Measurements from ENCODE around the gene TRIO.

Gene TRIO

GRCh38 chr5:14366763-14367162, 223.6 kb downstream of the TRIO start:
- Histone ChIP-seq H3K36me3 (ENCODE audit: control insufficient read depth, insufficient read depth, low read length) (peaks cover 42% of the 10 kb centered on the region), H3K27me3 (replicated peaks; ENCODE audit: control insufficient read depth, insufficient read depth, low read length) (no peaks in the 10 kb centered on the region), H3K4me3 (replicated peaks; ENCODE audit: low read depth, low read length) (no peak overlapping the region)
- DNase-seq (ENCODE audit: extremely low read depth, insufficient read length): no peak
- TF ChIP-seq CTCF (IDR thresholded peaks at IDR 0.05; ENCODE audit: insufficient read depth, low read length, poor library complexity, severe bottlenecking): no peak

GRCh38 chr5:14367364-14367763, 224.2 kb downstream of the TRIO start:
- H3K36me3 ChIP-seq (ENCODE audit: control insufficient read depth, insufficient read depth, low read length): peaks cover 40% of the 10 kb centered on the region
- no peaks in the 10 kb centered on the region for H3K27me3 ChIP-seq (replicated peaks; ENCODE audit: control insufficient read depth, insufficient read depth, low read length)
- no peak for TF ChIP-seq CTCF (IDR thresholded peaks at IDR 0.05; ENCODE audit: insufficient read depth, low read length, poor library complexity, severe bottlenecking)
- DNase-seq (ENCODE audit: extremely low read depth, insufficient read length): no peak
- no peak overlapping the region for H3K4me3 ChIP-seq (replicated peaks; ENCODE audit: low read depth, low read length)

- DNase-seq (ENCODE audit: extremely low read depth, insufficient read length): no peak
- Histone ChIP-seq H3K4me3 (replicated peaks; ENCODE audit: low read depth, low read length) (no peak overlapping the region), H3K27me3 (replicated peaks; ENCODE audit: control insufficient read depth, insufficient read depth, low read length) (no peaks in the 10 kb centered on the region), H3K36me3 (ENCODE audit: control insufficient read depth, insufficient read depth, low read length) (peaks cover 43% of the 10 kb centered on the region)
- TF ChIP-seq CTCF (IDR thresholded peaks at IDR 0.05; ENCODE audit: insufficient read depth, low read length, poor library complexity, severe bottlenecking): no peak
These were observed 226.6 kb downstream of the TRIO start for GRCh38 chr5:14369780-14370179.

- H3K36me3 ChIP-seq (ENCODE audit: control insufficient read depth, insufficient read depth, low read length): peaks cover 37% of the 10 kb centered on the region
- DNase-seq (ENCODE audit: extremely low read depth, insufficient read length): no peak
These were observed 227.2 kb downstream of the TRIO start for GRCh38 chr5:14370386-14370785.

GRCh38 chr5:14373685-14374084, 230.5 kb downstream of the TRIO start:
- no peaks in the 10 kb centered on the region for H3K27me3 ChIP-seq (replicated peaks; ENCODE audit: control insufficient read depth, insufficient read depth, low read length)
- DNase-seq (ENCODE audit: extremely low read depth, insufficient read length): no peak
- peaks cover 28% of the 10 kb centered on the region for H3K36me3 ChIP-seq (ENCODE audit: control insufficient read depth, insufficient read depth, low read length)
- no peak for TF ChIP-seq CTCF (IDR thresholded peaks at IDR 0.05; ENCODE audit: insufficient read depth, low read length, poor library complexity, severe bottlenecking)
- no peak overlapping the region for H3K4me3 ChIP-seq (replicated peaks; ENCODE audit: low read depth, low read length)

More at GRCh38 chr5:14370386-14370785, 227.2 kb downstream of the TRIO start:
- TF ChIP-seq CTCF (IDR thresholded peaks at IDR 0.05; ENCODE audit: insufficient read depth, low read length, poor library complexity, severe bottlenecking): no peak
- Histone ChIP-seq H3K27me3 (replicated peaks; ENCODE audit: control insufficient read depth, insufficient read depth, low read length) (no peaks in the 10 kb centered on the region), H3K4me3 (replicated peaks; ENCODE audit: low read depth, low read length) (no peak overlapping the region)

GRCh38 chr5:14374100-14374499, 231.0 kb downstream of the TRIO start:
- DNase-seq (ENCODE audit: extremely low read depth, insufficient read length): no peak
- Histone ChIP-seq H3K36me3 (ENCODE audit: control insufficient read depth, insufficient read depth, low read length) (peaks cover 29% of the 10 kb centered on the region), H3K27me3 (replicated peaks; ENCODE audit: control insufficient read depth, insufficient read depth, low read length) (no peaks in the 10 kb centered on the region), H3K4me3 (replicated peaks; ENCODE audit: low read depth, low read length) (no peak overlapping the region)
- TF ChIP-seq CTCF (IDR thresholded peaks at IDR 0.05; ENCODE audit: insufficient read depth, low read length, poor library complexity, severe bottlenecking): no peak
